Measurements from ENCODE around the gene SPDYE5.
"Not testable (repeated sequence)": the region's sequence is repeated elsewhere in the genome, so short reads cannot be mapped to it uniquely, and the experiment has no call there.

DNA sequence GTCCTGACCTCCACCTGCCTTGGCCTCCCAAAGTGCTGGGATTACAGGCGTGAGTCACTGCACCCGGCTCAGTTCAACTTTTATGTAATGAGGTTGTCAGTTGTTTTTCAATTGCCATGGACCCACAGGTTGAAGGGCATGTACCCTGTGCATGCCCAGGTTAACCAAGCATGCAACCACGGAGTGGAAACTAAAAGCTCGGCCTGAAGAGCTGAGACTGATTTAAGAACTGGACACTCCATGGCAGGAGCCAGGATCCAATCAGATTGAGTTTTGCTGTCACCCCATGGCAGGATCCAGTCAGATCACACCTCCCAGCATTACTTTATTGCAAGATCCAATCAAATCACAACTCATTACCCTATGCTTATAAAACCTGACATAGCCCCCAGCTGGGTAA is 16.9 kb downstream of the SPDYE5 start:
- TF ChIP-seq, protein P1, sequence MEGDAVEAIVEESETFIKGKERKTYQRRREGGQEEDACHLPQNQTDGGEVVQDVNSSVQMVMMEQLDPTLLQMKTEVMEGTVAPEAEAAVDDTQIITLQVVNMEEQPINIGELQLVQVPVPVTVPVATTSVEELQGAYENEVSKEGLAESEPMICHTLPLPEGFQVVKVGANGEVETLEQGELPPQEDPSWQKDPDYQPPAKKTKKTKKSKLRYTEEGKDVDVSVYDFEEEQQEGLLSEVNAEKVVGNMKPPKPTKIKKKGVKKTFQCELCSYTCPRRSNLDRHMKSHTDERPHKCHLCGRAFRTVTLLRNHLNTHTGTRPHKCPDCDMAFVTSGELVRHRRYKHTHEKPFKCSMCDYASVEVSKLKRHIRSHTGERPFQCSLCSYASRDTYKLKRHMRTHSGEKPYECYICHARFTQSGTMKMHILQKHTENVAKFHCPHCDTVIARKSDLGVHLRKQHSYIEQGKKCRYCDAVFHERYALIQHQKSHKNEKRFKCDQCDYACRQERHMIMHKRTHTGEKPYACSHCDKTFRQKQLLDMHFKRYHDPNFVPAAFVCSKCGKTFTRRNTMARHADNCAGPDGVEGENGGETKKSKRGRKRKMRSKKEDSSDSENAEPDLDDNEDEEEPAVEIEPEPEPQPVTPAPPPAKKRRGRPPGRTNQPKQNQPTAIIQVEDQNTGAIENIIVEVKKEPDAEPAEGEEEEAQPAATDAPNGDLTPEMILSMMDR (IDR thresholded peaks at IDR 0.05; ENCODE audit: borderline replicate concordance, extremely low read depth, low read length, poor library complexity, severe bottlenecking), result not testable (repeated sequence)
- TF ChIP-seq EZH2 (IDR thresholded peaks at IDR 0.05; ENCODE audit: borderline replicate concordance, low read depth, low read length, severe bottlenecking), result not testable (repeated sequence)

Data from DND-41 (cell line).